Activated CD4-positive, alpha-beta T cell treated with anti-CD3 and anti-CD28 coated beads, Interleukin-2, amount 50 U/mL, for 48 hours (primary cell): Measurements from ENCODE around the gene VWA1.
"Not testable (repeated sequence)": the region's sequence is repeated elsewhere in the genome, so short reads cannot be mapped to it uniquely, and the experiment has no call there.

Source experiments
- DNase-seq, 2 experiments: peaks; one replicate each; pipeline ENCODE4 v3.0.0-alpha.2; 2020

Gene VWA1

DNA sequence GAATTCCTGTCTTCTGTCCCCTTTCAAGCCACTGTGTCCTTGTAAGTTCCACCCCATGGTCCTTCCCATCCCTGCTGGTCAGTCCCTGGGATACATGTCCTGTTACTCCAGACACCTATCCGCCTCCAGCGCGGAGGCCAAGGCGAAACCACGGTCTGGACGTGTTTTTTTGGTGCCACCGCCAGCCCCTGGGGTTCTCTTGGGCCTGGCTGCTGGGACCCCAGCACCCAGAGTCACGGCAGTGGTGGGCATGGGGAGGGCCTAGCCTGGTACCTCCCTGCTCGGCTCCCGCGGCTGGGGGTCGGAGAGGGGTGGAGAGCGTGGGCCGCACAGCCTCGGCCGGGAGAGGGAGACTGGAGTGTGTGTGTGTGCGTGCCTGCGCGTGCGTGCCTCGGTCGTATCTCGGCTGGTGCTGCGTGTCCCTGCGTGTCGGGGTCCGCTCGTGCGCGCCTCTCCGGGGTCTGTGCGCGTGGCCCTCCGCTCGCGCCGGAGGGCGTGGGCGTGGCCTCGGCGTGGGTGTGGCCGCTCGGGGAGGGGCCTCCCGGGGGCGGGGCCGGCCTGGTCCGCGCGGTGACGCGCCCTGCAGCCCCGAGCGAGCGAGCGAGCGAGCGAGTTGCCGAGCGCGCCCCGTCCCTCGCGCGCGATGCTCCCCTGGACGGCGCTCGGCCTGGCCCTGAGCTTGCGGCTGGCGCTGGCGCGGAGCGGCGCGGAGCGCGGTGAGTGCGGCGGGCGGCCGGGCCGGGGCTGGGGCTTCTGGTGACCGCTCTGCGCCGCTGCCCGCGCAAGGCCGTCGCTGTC lies at the start of gene VWA1:
TSS of gene VWA1 (plus strand) at position 585 of the 798 bp plus-strand sequence. CDS start at position 644, 59 bp downstream.
- peak; percentile 67 to 72 for DNase-seq

DNA sequence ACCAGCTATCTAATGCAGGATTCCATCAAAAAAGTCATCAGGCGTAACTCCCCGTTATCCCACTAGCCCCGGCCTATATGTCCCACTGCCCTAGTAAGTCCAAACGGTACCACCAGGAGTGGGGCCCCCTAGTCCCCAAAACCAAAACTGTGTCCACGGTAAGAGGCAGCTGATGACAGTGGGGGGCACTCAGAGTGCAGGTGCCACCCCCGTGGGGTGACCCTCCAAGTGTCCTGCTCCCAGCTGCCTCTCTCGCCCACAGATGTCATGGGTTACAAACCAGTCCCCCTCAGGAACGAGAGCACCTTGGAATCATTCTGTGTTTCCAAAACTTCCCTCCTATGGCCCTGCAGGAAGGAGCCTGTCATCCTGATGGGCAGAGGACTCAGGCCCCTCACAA lies 49.6 kb upstream of the VWA1 start:
- no peak for DNase-seq

- no peak for DNase-seq
Observed at GRCh38 chr1:1387098-1388077, 48.1 kb upstream of the VWA1 start.

DNA sequence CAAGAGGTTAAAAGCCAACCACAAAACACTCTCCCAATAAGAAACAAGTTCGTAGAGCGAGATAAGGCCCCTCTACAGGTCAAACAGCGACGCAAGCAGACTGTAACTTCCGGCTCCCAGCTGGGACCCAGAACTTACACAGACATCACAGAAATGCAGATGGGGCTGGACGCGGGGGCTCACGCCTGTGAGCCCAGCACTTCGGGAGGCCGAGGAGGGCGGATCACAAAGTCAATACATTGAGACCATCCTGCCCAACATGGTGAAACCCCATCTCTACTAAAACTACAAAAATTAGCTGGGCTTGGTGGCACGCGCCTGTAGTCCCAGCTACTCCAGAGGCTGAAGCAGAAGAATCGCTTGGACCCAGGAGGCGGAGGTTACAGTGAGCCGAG lies 47.4 kb upstream of the VWA1 start:
- no peak for DNase-seq

DNA sequence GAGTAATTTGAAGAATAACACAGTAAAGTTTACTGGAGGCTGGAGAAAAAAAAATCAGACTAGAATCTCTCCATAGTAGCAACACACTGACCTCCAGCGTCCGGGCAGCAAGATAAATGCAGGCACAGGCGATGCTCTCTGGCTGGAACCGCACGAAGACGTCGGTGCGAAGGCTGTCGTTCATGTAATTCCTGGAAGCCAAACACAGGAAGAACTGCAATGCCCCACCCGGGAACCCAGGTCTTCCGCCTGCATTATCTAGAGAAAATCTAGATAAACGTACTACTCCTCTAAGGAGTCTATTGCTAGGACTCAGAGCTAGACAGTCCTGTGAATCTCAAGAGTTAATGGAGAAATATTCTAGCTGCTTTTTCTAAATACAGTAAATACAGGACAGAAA lies 44.8 kb upstream of the VWA1 start:
- DNase-seq = no peak

DNA sequence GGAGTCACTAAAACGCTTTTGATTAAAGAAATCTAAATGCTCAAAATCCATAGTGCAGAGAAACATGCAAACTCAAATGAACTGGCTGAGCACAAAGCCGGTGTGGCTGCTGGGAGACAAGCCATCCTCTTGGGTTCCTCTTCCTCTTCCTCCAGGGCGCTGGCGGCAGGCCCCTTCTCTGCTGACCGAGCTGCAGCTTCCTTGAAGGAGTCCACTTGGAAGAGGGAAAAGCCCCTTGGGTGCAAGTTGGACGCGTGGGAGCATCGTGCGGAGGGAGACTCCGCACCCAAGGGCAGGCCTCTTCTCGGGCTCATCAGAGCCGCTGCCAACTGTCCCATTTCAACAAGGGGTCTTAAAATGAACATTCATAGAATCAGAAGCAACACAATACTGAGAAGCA lies 44.3 kb upstream of the VWA1 start:
- DNase-seq = no peak

DNA sequence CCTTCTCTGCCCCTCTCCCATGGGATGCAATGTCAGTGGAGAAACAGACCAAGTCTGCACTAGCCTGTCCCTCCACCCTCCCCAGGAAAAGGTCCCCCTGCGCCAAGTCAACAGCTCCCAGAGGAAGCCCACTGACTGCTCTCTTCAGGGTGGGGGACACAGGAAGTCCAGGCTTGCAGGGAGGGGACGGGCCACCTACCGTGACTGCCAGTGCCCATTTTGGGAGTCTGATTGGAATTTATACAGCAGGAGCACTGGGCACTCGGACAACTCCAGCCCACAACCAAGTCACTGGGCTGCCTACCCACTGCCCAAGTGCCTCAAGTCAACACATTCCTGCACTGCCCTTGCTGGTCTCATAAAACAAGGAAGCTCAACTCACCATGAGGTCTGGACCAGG lies 42.5 kb upstream of the VWA1 start:
- no peak for DNase-seq

- no peak for DNase-seq
Observed at GRCh38 chr1:1393428-1393827, 42.1 kb upstream of the VWA1 start.

- DNase-seq = no peak
Observed at GRCh38 chr1:1394116-1394515, 41.4 kb upstream of the VWA1 start.

GRCh38 chr1:1395166-1395565 lies 40.3 kb upstream of the VWA1 start:
- DNase-seq = no peak

DNA sequence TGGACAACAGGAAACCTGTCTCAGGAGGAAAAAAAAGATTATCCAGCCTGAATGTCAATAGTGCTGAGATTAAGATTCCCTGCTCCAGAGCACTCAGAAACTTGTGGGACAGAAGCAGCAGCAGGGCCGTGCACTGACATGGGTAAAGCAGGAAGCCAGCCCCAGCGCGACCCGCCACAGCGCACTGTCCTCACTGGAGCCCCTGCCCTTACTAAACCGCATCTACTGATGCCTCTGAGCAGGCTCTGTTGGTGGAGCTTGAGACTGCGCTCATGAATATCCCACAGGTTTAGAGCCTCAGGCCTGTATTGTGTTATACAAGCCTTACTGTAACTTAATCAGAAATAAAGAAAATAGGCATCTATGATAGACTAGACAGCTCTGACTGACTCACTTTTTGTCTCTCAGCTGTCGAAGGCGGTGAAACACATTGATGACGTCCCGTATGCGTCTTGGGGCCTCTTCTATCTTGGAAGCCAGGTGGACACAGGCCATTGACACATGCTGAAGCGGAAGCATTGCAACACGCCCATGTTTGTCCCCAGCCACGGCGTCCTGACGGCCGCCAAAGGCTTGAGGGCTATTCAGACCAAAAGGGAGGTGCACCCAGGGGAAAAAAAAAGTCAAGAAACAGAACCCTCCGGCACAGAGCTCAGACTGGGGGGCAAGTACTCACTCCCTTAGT lies 37.5 kb upstream of the VWA1 start:
- no peak for DNase-seq

DNA sequence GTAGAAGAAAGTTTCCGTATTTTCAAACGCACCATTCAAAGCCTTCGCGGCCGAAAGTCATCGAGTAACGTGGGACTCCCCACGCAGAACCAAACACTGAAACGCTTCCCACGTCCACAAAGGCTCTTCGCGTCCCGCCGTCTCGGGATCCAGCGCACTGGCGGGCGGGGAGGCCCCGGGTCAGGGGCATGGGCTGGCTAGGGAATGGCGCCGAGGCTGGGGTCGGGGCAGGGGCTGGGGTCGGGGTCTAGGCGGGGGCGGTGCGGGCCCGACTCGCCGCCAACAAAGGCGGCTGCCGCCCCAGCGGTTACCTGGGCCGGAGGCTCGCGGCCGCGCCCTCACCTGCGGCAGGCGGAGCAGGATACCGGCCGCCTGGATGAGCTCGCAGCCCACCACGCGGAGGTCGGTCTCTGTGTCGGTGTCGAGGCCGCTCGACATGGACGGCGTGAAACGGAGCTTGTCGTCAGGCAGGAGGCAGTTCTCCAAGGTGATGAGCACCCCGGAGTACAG lies 36.8 kb upstream of the VWA1 start:
- no peak for DNase-seq

- peak; percentile 99 for DNase-seq
Observed at GRCh38 chr1:1399187-1399871, 36.2 kb upstream of the VWA1 start, which contains the start of gene CCNL2. CCNL2 (minus strand) TSS chr1:1399335; CDS start chr1:1399306, 29 bp downstream.

- peak in 1 of 2 experiments; percentile 37 for DNase-seq
Observed at GRCh38 chr1:1399872-1400575, 35.5 kb upstream of the VWA1 start.

- no peak for DNase-seq
Observed at GRCh38 chr1:1400576-1401456, 34.7 kb upstream of the VWA1 start.

GRCh38 chr1:1401457-1402010 lies 34.0 kb upstream of the VWA1 start:
- no peak for DNase-seq

DNA sequence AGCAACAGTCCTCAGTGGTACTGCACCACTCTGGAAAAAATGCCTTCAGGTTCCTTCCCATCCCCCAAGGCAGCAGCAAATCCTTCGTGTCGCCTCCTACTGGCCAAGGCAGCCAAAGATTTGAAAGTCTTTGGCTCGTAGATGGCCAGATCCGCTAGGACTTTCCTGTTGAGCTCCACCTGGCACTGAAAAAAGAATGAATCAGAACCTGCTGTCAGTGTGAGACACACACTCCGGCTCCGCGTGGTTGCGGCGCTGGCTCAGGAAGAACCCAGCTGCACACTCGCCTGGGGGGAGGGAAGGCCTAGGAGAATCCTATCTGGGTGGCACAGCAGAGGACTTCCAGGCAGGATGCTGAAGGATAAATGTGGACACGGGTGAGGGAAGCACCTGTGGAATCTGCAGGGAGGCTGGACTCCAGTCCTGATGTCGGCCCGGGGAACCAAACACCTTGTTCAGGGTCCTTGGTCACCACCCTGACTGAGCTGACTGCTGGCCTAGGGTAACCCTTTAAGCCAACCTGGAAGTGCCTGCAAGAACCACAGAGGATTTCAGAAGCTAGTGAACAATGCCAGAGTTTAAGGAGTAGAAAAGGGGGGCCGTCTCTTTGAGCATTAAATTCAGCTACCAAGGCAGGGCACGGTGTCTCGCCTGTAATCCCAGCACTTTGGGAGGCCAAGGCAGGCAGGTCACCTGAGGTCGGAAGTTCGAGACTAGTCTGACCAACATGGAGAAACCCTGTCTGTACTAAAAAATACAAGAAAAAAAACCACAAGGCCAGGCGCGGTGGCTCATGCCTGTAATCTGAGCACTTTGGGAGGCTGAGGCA lies 33.2 kb upstream of the VWA1 start:
- peak; percentile 60 to 65 for DNase-seq

- not testable (repeated sequence) for DNase-seq
Observed at GRCh38 chr1:1402901-1403392, 32.5 kb upstream of the VWA1 start.

DNA sequence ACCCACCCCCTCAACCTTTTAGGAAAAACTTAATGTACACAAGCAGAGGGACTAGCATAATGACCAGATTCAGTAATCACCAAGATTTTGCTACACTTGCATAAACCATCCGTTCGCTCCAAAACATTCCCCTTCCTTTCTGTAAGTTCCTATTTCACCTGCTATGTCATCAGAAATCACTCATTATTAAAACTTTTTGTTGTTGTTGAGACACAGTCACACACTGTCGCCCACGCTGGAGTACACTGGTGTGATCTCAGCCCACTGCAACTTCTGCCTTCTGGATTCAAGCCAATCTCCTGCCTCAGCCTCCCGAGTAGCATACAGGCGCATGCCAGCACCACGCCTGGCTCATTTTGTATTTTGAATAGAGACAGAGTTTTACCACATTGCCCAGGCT lies 31.8 kb upstream of the VWA1 start:
- no peak for DNase-seq
